Fibroblast of peridontal ligament (primary cell): ENCODE measurements around the gene CATSPER3.

Source experiments
- DNase-seq: peaks from one replicate; pipeline ENCODE4 v3.0.0-alpha.2; 2010; ENCODE audit errors: extremely low read depth

The CATSPER3 gene

DNA sequence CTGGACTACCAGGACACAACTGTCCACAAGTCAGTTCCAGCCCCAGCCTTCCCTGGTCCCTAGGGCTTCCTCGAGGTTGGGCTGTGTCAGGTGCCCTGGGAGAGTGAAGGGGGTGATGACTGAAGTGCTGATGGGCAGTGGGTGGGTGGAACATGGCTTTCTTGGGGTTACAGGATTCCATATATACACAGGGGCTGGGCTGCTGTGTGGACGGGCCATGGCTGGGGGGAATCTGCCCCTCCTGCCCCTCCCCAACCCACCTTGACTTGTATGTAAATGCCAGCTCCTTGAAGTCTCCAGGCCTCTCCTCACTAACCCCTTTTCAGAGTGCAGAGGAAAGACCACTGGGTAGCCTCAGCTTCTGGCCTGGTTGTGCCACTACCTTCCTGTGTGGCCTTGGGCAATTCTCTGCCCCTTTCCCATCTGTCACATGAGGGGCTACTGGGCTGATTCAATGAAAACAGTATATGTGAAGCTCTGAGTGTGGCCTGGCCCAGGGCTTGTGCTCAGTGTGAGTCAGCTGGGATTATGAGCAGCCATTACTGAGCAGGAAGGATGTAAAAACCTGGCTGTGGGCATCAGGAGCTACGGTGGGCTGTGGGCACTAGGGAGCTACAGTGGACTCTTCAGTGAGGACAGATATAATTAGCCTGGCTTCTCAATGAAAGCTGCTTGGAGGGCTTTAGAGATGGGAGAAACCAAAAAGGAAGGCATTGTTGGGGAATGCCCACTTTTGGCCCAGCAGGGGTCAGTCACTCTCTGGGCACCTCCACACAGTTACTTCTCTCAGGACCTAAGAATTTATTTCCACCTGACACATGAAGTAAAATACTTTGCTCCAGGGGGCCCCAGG is 43.0 kb downstream of the CATSPER3 start:
- no peak for DNase-seq

DNA sequence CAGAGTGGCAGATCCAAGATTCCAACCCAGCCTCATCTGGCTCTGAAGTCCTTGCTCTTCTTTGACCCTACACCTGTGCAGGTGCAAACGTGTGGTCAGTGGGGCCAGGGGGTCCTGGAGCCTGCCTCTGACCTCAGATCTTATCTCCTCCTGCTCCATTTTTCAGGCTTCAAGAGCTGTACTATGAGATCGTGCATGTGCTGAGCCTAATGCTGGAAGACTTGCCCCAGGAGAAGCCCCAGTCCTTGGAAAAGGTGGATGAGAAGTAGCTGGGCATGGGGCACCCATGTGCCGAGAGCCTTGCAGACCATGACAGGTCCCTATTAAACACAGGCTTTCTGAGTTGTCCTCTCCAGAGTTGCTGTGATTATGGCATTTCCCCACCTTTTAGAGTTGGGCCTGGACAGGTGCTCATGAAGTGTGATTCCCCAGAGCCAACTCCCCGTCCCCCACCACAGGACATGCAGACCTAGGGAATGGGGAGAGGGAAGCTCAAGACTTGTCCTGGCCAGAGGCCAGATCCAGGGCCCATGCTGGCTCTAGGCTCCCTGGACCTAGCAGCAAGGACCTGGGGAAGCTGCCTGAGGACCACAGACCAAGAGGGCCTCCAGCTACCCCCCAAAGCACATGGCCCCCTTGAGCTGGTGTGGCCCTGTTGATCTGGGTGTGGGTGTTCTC is 43.8 kb downstream of the CATSPER3 start:
- DNase-seq, result no peak

DNA sequence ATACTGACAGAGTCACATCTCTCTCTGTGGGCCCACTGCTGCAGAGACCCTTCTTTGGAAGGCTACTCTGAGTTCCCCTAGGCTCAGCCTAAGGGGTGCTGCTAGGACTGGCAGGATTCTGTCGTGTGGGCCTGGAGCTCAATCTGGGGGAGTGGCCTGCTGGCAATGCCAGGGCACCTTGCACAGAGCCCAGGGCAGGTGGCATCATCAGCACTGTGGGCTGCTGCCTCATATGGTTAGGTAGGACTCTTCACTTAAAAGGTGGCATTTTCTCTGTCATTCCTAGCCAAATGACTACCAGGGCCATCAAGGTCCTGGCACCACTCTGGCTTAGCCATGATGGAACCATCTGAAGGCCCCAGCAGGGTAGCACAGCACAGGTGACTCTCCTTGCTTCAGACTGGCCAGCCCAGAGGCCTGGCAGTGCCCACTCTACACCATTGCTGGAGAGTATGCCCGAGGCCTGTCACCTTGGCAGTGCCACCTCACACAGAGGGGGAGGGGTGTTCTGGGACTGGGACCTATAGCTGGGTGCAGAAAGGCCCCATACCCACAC is 44.4 kb downstream of the CATSPER3 start:
- DNase-seq, result no peak

DNA sequence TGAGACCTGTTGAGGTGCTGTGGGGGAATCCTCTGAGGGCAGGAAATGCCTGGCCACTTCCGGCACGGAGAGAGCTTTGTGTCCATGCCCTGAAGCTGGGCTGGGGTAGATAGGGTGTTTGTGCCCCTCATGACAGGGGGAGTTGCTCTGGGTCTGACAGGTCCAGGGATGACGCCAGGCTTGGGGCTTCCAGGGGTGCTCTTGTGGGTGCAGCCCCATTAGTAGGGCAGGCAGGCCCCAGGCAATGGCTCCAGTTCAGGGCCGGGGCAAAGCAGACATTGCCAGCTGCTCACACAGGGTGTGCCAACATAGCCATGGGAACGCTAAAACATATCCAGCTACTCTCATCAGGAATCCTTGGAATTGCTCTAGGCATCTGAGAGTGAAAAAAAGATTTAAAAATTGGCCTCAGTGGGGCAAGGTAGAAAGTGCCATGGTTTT is 45.3 kb downstream of the CATSPER3 start:
- no peak for DNase-seq

DNA sequence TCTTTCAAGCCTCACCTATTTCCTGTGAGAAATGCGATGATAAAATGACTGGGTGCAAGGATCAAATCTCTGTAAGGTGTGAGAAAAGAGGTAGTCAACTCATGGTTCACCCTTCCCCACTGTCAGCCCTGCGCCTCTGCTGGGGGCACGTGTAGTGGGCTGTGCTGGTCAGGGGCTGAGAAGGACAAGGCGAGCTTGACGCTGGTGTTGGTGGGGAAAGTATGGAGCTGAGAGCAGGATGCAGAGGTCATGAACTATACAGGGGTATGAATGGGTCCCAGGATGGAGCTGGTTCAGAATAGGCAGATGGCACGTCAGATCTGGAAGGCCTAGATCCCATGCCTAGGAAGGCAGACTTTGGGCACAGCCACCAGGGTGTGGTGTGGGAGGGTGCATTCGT is 45.7 kb downstream of the CATSPER3 start:
- no peak for DNase-seq

DNA sequence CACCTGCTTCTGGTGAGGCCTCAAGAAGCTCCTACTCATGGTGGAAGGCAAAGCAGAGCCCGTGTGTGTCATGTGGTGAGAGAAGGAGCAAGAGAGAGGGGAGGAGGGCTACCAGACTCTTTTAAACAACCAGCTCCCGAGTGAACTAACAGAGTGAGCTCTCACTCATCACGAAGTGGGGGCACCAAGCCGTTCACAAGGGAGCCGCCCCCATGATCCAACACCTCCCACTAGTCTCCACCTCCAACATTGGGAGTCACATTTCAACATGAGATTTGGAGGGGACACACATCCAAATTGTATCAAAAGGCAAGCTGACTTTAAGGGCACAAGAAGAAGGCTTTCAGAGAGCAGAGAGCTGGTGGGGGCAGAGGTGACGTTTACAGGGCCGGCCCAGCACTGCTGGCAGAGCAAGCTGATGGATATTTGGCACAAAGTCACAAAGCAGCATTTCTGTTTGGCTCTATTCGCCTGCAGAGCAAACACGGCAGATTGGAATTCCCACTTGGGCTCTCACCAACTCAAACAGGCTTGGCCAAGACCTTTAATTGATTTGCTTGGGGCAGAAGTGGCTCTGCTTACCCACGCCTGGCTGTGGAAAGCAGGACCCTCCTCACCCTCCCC is 46.4 kb downstream of the CATSPER3 start:
- DNase-seq, result peak; percentile 43

DNA sequence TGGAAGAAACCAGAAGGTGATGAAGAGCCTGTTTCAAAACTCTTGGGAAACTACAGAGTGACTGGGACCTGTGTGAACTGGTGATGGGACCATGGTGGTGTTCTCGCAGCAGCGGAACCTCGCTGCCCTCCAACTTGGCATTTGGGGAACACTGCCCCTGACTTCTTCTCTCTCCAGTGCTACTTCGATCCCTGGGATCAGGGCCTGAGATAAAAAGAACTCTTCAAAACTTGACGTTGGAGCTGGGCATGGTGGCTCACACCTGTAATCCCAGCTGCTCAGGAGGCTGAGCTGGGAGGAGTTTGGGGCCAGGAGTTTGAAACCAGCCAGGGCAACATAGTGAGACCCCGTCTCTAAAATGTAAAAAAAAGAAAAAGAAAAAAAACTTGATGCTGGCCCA is 48.2 kb downstream of the CATSPER3 start:
- DNase-seq, result no peak

DNA sequence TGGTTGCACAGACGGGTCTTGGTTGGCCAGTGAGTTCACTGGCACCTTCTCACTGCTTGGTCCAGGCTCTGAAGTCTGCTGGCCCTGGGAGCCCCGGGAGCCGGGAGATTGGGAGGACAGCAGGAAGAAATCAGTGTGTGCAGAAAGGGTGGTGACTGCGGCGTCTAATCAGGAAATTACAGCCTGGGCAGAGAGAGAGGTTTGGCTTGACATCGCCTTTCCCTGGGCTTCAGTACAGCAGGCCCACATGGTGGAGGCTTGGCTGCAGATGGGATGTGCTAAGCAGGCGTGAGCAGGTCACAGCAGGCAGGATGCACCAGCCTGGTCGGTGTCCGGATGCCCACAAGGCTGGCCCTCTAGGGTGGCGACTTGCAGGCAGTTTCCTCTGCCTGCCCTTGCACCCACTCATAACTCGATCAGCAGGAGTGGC is 49.2 kb downstream of the CATSPER3 start:
- DNase-seq, result no peak

DNA sequence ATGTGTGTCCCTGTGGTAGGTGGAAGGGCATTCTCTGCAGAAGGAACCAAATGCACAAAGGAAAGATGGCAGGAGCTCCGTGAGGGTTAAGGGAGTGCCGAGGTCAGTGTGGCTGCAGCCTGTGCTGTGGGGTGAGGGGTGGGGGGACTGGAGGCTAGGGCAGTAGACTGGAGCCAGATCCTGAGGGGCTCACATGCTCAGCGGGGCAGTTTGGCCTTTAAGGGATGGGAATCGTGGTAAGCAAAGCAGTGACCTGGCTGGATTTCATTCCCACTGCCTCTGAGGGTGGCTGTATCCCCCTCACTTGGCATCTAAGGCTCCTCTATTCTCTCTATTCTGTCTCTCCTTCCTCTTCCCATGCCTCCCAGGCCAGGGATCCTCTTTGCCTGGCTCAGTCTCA is 50.8 kb downstream of the CATSPER3 start:
- DNase-seq, result no peak

DNA sequence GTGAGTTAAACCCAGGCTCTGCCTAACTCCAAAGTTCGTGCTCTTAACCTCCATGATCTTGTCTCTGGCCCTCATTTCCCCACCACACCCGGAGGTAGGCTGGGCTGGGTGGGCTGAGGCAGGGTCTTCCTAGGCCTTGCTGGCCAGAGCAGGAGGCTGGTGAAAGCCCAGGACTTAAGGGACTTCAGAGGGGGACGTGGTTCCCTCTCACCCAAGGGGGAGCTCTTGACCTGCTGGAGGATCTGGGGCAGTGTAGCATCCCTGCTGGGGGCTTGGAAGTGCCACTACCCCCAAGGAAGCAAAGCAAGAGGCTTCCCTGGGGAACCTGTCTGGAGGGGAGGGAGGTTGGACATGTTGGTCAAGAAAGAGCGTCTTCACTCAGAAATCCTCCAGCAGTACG is 51.6 kb downstream of the CATSPER3 start:
- no peak for DNase-seq

DNA sequence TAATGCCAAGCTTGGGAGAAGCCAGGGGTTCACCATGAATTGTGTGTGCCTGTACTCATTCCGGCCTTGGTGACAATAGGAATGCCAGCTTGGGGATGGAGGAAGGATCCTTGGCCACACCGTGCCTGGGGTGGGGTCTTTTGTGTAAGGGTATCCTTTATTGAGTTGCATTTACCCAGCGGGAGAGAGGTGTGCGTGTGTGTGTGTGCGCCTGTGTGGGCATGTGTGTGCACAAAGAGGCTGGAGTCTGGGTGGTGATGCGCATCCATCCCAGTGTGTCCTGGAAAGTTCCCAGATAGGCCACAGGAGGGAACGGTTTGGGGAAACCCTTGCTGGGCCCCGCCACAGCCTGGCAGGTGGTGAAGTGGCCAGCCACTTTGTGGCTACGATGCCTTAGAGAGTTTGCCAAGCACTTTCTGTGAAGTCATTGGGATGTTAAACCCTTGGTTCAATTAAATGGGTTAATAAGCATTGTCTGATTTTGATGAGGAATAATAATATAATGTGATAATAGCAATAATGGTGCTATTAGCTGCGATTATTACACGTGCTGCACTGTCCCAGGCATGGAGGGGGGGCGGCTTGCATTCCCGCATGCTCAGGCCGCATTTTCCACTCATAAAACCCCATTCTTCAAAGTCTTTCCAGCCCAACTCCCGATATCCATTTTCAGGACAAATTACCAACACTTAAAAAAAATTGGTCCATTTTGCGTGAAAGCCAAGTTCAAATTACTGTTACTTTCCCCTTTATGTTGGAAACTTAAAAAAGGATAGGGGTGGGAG is 52.6 kb downstream of the CATSPER3 start:
- no peak for DNase-seq

DNA sequence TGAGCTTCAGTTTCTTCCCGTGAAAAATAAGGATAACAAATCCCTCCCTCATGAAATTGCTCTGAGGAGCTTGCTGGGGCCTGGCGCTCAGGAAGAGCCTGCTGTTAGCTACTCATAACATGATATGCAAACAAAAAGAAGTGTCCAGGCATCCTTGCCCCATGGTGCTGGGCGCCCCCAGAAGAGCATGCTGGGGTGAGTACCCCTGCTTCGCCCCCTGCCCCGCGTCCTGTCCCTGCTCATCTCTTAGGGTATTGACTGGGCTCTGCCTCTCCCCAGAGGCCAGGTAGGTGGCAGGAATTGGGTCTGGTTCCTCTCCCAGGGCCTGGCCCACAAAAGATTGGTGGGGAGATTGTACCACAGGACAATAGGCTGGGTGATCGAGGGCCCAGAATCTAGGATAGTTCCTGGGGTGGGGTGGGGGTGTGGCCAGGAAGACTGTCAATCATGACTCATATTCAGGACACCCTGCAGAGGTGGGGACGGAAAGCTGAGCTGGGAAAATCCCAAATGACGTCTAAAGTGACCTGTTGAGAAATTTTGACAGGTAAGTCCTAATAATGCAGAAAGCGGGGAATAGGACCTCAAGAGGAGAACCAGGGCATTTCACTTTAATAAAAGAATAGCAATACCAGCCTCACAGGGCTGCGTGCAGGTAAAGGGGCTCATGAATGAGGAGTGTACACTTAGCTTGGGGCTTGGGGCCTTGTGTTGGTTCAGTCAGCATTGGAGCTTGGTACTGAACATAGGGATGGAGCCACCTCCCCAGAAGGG is 57.4 kb downstream of the CATSPER3 start:
- DNase-seq, result no peak

DNA sequence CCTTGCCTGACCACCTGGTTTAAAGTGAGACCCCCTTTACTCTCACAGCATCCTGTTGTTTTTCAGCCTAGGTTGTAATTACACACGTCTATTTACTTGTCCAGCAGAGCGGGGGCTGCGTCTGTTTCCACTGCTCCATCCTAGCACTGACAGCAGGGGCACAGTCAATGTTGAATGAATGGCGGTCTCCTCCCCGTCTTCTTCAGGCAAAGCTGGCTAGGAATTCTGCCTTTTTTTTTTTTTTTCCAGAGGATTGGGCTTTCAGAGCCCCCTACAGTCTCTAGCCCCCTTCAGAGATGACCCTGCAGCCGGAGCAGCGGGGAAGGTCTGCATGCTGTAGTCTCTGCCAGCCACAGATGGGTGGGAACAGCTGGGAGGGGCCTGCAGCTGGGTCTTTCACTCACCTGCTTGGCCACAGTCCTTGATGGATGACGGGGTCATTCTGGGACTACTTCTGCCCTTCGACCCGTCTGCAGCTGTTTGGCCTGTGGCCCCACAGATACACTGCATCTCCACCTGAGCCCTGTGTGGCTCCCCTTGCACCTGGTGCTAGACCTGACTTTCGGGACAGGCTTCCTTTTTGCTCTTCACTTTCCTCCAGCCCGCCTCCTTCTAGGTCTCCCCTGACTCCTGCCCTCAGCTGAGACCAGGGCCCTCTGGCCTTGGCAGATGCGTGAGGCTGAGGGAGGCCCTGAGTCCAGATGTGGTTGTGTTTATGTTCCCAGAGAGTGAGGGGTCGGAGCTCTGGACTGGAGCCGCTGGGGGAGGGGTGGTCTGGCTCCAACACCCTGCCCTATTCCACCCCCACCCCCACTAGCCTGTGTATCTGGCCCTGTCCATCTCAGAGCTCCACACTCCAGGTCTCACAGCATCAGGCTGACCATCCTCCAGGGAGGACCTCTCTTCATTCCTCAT is 58.3 kb downstream of the CATSPER3 start:
- DNase-seq, result no peak

DNA sequence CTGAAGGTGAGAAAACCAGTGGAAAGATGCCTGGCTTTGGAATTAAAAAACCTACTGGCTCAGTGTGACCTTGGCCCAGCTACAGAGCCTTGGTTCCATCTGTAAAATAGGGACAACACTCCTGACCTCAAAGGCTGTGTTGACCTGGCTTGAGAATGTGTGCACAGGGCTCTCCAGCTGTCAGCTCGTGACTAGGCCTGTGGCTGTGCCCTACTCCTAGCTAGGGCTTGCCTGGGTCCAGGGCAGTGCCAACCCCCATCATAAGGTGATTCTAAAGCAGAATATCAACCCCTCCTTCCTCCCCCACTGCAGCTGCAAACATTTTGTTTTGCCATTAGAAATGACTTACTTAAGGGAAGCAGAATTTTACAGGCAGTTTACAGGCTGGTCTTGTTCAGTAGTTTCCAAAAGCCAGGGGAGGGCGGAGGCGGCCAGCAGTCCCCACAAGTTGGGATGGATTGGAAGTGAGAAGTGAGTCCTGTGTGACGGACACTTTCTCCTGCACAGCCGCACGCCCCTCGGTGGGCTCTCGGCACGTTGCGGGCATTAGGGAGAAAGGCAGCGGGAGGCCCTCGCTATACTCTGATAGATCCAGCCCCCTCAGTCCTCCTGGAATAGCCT is 59.0 kb downstream of the CATSPER3 start:
- no peak for DNase-seq

DNA sequence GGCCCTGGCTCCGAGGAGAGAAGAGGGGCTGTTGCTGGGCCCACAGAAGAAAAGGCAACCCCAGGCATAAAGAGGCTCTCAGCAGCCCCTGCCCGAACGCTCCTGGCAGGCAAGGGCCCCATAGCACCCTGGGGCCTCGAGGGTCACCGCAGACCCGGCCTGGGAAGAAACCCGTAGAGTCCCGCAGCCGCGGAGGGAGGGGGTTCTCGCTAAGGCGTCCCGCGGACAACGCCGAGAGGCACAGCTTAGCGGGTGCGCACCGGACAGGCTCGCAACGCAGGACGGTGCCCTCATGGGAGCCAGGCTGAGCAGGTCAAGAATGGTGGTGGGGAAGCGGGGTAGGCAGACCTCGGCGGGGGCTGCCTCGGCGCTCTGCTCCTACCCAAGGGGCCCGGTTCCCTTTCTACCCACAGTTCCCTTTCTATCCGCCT is 59.6 kb downstream of the CATSPER3 start:
- DNase-seq, result no peak

DNA sequence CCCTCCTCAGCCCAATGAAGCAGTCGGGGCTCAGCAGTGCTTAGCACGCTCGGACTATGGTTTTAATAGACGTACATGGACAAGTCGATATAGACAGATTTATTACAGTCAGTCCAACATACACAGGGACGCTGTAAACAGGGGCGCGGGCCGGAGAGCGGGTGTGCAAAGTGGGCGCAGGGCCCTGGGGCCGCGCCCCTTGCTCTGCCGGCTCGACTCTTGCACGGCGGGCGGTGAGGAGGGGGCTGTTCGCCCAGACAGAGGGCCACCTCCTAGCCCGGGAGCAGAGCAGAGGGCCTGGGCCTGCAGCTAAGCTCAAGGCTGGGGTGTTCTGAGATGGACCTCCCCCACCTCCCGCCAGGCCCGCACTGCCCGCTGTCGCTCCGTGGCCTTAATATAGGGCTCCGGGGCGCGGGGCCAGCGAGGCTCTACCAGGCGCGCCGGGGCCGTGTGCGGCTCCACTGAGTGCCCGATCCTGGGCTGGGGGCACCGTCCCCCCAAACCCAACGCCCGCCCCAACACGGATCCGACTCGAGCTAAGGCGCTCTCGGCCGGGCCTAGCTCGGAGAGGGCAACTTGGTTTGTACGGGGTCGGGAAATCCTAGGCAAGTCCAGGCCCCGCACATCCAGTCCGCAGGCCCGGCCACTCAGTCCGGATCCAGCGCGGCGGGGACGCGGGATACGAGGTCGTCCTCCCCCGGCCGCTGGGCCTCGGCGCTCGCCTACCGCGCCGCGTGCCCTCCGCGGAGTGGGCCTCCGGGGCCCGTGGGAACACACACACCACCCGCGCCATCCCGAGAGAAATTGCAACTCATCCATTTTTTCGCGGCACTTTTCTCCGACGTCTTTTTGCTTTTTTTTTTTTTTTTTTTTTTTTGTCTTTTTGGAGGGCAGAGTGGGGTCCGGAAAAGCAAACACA is 60.2 kb downstream of the CATSPER3 start:
- no peak for DNase-seq

DNA sequence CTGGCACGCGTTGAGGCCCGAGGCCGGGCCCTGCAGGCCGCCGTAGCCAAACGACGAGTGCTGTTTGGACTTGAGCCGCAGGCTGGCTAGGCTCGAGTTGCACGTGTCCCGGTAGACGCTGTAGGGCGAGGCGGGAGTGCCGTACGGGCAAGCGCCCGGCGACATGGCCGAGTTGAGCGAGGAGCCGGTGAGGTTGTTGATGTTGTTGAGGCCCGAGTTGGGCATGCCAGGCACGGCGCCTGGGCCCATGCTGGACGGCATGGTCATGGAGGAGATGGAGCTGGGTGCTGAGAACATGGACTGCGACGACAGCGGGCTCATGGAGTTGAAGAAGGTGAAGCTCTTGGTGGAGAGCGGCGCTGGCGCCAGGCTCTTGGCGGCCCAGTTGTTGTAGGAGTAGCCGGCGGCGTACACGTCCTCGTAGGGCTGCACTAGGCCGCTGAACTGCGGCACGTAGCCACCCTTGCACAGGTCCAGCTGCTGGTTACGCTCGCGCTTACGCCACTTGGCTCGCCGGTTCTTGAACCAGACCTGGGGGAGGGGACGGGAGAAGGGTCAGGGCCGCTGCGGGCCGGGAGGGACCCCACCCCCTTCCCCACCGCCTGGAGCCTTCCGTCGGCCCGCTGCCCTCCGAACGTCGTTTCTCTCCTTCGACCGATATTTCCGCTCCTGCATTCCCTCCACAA is 61.2 kb downstream of the CATSPER3 start:
- DNase-seq, result no peak
